Natural killer cell (primary cell): ENCODE measurements around the gene AP3D1. TPM values are rescaled to one million over a fixed set of nuclear protein-coding genes. Genes with fewer than 3 reads are reported as not detected.
"Not testable (repeated sequence)": the region's sequence is repeated elsewhere in the genome, so short reads cannot be mapped to it uniquely, and the experiment has no call there.

Experiments
- ATAC-seq, 3 donors: fragments of 150-1000 bp in 2 of 3; fragments of 200-7000 bp in 1 of 3; cut with Tn5 transposase; 1 replicate in 1 of 3; 2 replicates in 2 of 3; pipeline ENCODE4 v1.10.0; 2021; ENCODE audit warnings: mild to moderate bottlenecking in 2 of 3, moderate library complexity in 2 of 3
- DNase-seq, 2 donors: peaks; one replicate each; pipeline versions ENCODE4 v3.0.0 to v3.0.0-alpha.2; 2013 to 2021; ENCODE audit warnings: mixed read lengths in 1 of 2
- H3K27ac ChIP-seq: one replicate; pipeline ENCODE4 v1.5.1; 2013; ENCODE audit warnings: mild to moderate bottlenecking, low read length
- H3K27me3 ChIP-seq: one replicate; pipeline ENCODE4 v1.6.1; 2013; ENCODE audit warnings: low read length; ENCODE audit not compliant: control insufficient read depth, insufficient read depth
- H3K36me3 ChIP-seq: one replicate; pipeline ENCODE4 v1.6.1; 2013; ENCODE audit warnings: low read length; ENCODE audit not compliant: control insufficient read depth, insufficient read depth
- H3K4me1 ChIP-seq: one replicate; pipeline ENCODE4 v1.6.1; 2013; ENCODE audit warnings: low read length; ENCODE audit not compliant: control insufficient read depth, insufficient read depth
- H3K4me3 ChIP-seq: one replicate; pipeline ENCODE4 v1.5.1; 2013; ENCODE audit warnings: low read length
- H3K9me3 ChIP-seq: one replicate; pipeline ENCODE4 v1.6.1; 2013; ENCODE audit warnings: low read length; ENCODE audit not compliant: control insufficient read depth, insufficient read depth
- H3K27ac Mint-ChIP-seq, 2 donors: one replicate each; pipeline ENCODE4 v1.8.0; 2022; ENCODE audit warnings: mild to moderate bottlenecking in 2 of 2, mixed read lengths in 2 of 2, moderate library complexity in 1 of 2
- H3K27me3 Mint-ChIP-seq, 2 donors: one replicate each; pipeline ENCODE4 v1.8.0; 2022; ENCODE audit warnings: low read depth in 2 of 2, mixed read lengths in 2 of 2
- H3K36me3 Mint-ChIP-seq: one replicate; pipeline ENCODE4 v1.8.0; 2022; ENCODE audit warnings: mixed read lengths
- H3K4me1 Mint-ChIP-seq, 2 donors: one replicate each; pipeline ENCODE4 v1.8.0; 2022; ENCODE audit warnings: mixed read lengths in 2 of 2
- H3K4me3 Mint-ChIP-seq: one replicate; pipeline ENCODE4 v1.8.0; 2022; ENCODE audit warnings: mild to moderate bottlenecking, moderate library complexity, mixed read lengths
- H3K9me3 Mint-ChIP-seq, 2 donors: one replicate each; pipeline ENCODE4 v1.8.0; 2022; ENCODE audit warnings: mixed read lengths in 2 of 2
- WGBS: methylation state at CpG from one replicate; pipeline ENCODE4 v1.1.7; 2013; ENCODE audit warnings: missing lambda C conversion rate; ENCODE audit not compliant: insufficient coverage; 5-methylcytosine and 5-hydroxymethylcytosine counted together
- intact Hi-C: fragments of 100-400 bp; cut with micrococcal nuclease; formaldehyde crosslinking; loops from one replicate; pipeline ENCODE4 v1.14.2; 2022
- total RNA-seq, 4 donors: library from RNA; stranded (reverse); fragments of 120-200 nt in 1 of 4; gene quantifications; one replicate each; pipeline versions ENCODE4 v1.2.3 to v1.2.4, GENCODE V29; 2013 to 2022
- TF ChIP-seq, protein P1 (sequence below): fragments of 200-600 bp; IDR thresholded peaks from one replicate; pipeline ENCODE4 v1.8.0; 2022; ENCODE audit warnings: antibody characterized with exemption

The AP3D1 gene
- total RNA-seq, 3 donors from 2014 or later (not counting 1 experiment from before 2014, with no cell fraction given) = 74.6 to 93.1 (median 87.5) TPM

DNA sequence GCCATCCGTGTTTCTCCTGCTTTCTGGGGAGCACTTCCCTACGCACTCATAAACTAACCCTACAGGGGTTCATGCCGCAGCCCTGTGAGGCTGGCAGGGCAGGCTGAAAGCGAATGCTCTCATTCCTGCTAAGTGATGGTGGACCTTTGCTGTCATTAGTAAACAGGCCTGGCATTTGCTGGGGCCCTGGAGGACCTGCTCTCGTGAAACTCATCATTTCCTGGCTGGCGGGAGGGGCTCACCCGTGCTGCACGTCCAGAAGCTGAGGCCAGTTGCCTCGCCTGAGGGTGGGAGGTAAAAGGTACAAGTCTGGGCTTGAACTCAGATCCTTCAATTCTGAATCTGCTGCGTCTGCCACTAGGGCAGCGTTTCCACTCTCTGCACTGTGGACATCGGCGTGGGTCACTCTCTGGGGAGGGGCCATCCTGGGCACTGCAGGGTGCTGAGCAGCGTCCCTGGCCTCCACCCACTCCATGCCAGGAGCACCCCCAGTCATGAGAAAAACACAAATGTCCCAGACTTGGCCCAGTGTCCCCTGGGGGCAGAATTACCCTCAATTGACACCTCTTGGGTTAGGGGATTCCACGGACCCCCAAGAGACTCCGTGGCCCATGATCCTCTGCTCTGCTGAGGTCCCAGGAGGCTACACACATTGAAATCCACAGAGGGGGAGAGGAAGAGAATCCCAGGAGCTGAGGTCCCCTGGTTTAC is 62.2 kb downstream of the AP3D1 start:
- intact Hi-C loops = loop anchor here (5.0 kb wide), 4 partner anchors 78 to 207 kb away; partner anchors contain the start of genes PLEKHJ1 and SF3A2
- Mint-ChIP-seq H3K27ac (peak overlapping the region; percentile 95 to 99), H3K4me1 (peaks cover 54 to 62% of the 10 kb centered on the region in 2 donors), H3K36me3 (no peaks in the 10 kb centered on the region), H3K9me3 (no peaks in the 10 kb centered on the region), H3K27me3 (no peaks in the 10 kb centered on the region), H3K4me3 (peak overlapping the region; percentile 84)
- peaks cover 89% of the 10 kb centered on the region for H3K4me1 ChIP-seq
- H3K36me3 ChIP-seq = peaks cover 7% of the 10 kb centered on the region
- DNase-seq = peak in 1 of 2 donors; percentile 37
- TF ChIP-seq, protein P1, sequence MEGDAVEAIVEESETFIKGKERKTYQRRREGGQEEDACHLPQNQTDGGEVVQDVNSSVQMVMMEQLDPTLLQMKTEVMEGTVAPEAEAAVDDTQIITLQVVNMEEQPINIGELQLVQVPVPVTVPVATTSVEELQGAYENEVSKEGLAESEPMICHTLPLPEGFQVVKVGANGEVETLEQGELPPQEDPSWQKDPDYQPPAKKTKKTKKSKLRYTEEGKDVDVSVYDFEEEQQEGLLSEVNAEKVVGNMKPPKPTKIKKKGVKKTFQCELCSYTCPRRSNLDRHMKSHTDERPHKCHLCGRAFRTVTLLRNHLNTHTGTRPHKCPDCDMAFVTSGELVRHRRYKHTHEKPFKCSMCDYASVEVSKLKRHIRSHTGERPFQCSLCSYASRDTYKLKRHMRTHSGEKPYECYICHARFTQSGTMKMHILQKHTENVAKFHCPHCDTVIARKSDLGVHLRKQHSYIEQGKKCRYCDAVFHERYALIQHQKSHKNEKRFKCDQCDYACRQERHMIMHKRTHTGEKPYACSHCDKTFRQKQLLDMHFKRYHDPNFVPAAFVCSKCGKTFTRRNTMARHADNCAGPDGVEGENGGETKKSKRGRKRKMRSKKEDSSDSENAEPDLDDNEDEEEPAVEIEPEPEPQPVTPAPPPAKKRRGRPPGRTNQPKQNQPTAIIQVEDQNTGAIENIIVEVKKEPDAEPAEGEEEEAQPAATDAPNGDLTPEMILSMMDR = no peak
- no peaks in the 10 kb centered on the region for H3K27me3 ChIP-seq
- ATAC-seq = peak in 2 of 3 donors; percentile 7 to 9
- H3K9me3 ChIP-seq = no peaks in the 10 kb centered on the region
- H3K4me3 ChIP-seq = no peak overlapping the region
- WGBS = 46% methylated on average over 16 of the region's 16 CpGs
- peak overlapping the region; percentile 84 for H3K27ac ChIP-seq

DNA sequence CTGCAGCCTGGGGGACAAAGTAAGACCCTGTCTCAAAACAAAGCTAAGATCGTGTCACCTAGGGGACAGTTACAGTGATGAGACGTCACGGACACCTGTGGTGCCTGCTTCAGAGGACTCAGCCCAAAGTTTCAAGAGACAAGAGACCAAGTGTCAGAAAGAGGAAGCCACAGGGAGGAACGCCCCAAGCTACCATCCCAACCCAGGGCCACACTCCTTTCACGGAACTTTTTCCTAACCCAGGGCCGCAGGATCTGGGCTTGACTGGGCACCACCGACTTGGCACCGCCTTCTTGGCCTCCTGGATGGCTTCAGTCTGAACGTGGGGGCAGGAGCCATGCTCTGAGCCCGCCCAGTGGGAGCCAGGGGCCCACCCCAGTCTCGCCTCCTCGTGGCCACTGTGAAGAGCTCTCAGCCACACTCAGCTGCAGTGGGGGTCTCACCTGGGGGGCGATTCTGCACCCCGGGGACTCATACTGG is 63.7 kb downstream of the AP3D1 start:
- TF ChIP-seq, protein P1 = peak; percentile 17
- Mint-ChIP-seq H3K36me3 (no peaks in the 10 kb centered on the region), H3K27me3 (no peaks in the 10 kb centered on the region), H3K9me3 (no peaks in the 10 kb centered on the region), H3K4me3 (peak overlapping the region; percentile 80), H3K4me1 (peaks cover 64 to 65% of the 10 kb centered on the region in 2 donors), H3K27ac (peak overlapping the region; percentile 95 to 99)
- ATAC-seq (peak; percentile 8 to 34 (median 15)), DNase-seq (peak in 1 of 2 donors; percentile 64)
- 8% methylated on average over 14 of the region's 14 CpGs for WGBS
- no peaks in the 10 kb centered on the region for H3K27me3 ChIP-seq
- peaks cover under 1% of the 10 kb centered on the region for H3K36me3 ChIP-seq
- H3K27ac ChIP-seq = peak overlapping the region; percentile 94
- intact Hi-C loops = loop anchor here (1.0 to 5.0 kb wide), 5 partner anchors 9 to 205 kb away; partner anchors contain the start of genes IZUMO4, MOB3A, PLEKHJ1 and SF3A2
- H3K9me3 ChIP-seq = no peaks in the 10 kb centered on the region
- H3K4me3 ChIP-seq = no peak overlapping the region
- H3K4me1 ChIP-seq = peaks cover 87% of the 10 kb centered on the region

DNA sequence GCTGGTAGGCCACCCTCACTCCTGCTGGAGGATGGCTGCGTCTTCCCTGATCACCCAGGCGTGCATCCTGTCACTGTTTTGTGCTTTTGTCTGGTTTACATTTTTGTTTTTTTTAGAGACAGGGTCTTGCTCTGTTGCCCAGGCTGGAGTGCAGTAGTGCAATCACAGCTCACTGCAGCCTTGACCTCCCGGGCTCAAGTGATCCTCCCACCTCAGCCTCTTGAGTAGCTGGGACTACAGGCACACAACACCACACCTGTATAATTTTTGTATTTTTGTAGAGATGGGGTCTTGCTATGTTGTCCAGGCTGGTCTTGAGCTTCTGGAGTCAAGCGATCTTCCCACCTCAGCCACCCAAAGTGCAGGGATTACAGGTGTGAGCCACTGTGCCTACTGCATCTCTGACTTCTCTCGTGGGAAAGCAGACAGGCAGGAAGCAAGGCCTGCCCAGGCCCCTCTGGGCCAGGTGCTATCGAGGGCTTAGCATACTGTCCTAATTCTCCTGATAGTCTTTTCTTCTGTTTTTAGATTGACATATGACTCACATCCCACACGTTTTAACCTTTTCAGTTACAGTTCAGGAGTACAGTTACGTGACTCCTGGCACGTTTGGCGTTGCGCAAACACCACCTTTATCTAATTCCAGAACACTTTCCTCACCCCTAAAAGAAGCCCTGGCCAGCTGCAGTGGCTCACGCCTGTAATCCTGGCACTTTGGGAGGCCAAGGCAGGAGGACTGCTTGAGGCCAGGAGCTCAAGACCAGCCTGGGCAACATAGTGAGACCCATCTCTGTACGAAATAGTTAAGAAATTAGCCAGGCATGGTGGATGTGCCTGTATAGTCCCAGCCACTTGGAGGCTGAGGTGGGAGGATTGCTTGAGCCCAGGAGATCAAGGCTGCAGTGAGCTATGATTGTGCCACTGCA is 64.4 kb downstream of the AP3D1 start:
- H3K27ac ChIP-seq = peak overlapping the region; percentile 94
- intact Hi-C loops = loop anchor here (1.0 to 5.0 kb wide), 5 partner anchors 9 to 205 kb away; partner anchors contain the start of genes IZUMO4, MOB3A, PLEKHJ1 and SF3A2
- H3K36me3 Mint-ChIP-seq, H3K4me3 ChIP-seq, H3K9me3 Mint-ChIP-seq, H3K9me3 ChIP-seq, H3K36me3 ChIP-seq, H3K27me3 ChIP-seq, H3K27me3 Mint-ChIP-seq, ATAC-seq: not testable (repeated sequence)
- DNase-seq = peak in 1 of 2 donors; percentile 41
- Mint-ChIP-seq H3K4me1 (peaks cover 71 to 72% of the 10 kb centered on the region in 2 donors), H3K27ac (peak overlapping the region; percentile 95 to 99), H3K4me3 (peak overlapping the region; percentile 80)
- 37% methylated on average over 13 of the region's 13 CpGs for WGBS
- peaks cover 87% of the 10 kb centered on the region for H3K4me1 ChIP-seq
